ENCODE measurements around the gene OPN4. TPM values are rescaled to one million over a fixed set of nuclear protein-coding genes. Genes with fewer than 3 reads are reported as not detected.

OPN4 gene
- total RNA-seq, 1 experiment from 2014 or later = not detected

DNA sequence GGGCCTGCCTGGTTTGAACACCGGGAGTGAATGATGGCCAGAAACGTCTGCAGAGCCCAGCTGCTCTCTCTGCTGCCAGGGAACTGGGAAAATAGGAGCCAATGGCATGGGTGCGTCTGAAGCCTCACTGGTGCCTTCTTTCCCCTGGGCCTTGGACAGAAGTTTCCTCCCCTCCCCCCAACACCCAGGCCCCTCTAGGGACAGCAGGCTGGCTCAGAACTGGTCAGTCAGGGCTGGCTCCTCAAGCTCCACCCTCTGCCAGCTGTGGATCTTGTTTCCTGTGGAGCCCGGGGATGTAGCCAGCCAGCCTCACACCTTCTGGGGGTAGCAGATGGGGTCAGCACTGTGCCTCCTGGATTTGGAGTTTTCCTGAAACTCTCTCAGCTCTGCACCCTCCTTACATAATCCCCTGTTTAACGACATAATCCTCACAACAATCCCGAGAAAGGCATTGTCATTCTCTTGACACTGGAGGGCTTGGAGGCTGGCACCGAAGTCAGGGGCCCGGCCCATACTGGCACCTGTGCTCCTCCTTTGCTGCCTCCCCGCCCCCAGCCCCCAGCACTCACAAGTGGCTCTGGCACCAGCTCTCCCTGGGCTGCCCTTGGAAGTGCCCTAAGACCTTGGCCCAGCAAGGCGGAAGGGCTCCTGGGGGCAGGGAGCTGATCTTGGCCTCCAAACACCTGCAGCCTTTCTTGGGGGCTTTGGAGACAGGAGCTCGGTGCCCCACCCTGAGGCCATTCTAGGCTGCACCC is 19.7 kb downstream of the OPN4 start:
- Mint-ChIP-seq H3K9me3 (ENCODE audit: unreplicated experiment) (no peaks in the 10 kb centered on the region), H3K4me3 (ENCODE audit: unreplicated experiment) (no peak overlapping the region), H3K36me3 (ENCODE audit: insufficient read depth, unreplicated experiment) (no peaks in the 10 kb centered on the region), H3K27ac (ENCODE audit: low read depth, unreplicated experiment) (no peak overlapping the region), H3K27me3 (ENCODE audit: insufficient read depth, unreplicated experiment) (no peaks in the 10 kb centered on the region), H3K4me1 (ENCODE audit: insufficient read depth, unreplicated experiment) (no peaks in the 10 kb centered on the region)
- no TSS peak for BruUV-seq (replicated peaks)
- TF ChIP-seq, protein P1, sequence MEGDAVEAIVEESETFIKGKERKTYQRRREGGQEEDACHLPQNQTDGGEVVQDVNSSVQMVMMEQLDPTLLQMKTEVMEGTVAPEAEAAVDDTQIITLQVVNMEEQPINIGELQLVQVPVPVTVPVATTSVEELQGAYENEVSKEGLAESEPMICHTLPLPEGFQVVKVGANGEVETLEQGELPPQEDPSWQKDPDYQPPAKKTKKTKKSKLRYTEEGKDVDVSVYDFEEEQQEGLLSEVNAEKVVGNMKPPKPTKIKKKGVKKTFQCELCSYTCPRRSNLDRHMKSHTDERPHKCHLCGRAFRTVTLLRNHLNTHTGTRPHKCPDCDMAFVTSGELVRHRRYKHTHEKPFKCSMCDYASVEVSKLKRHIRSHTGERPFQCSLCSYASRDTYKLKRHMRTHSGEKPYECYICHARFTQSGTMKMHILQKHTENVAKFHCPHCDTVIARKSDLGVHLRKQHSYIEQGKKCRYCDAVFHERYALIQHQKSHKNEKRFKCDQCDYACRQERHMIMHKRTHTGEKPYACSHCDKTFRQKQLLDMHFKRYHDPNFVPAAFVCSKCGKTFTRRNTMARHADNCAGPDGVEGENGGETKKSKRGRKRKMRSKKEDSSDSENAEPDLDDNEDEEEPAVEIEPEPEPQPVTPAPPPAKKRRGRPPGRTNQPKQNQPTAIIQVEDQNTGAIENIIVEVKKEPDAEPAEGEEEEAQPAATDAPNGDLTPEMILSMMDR (IDR thresholded peaks at IDR 0.05; ENCODE audit: unreplicated experiment) = no peak
- DNase-seq (ENCODE audit: unreplicated experiment) = no peak
- intact Hi-C loops (cut with micrococcal nuclease) = no loop called here
- POLR2A ChIA-PET = no interaction called here
- CTCF ChIA-PET = interaction anchor here (0.6 kb wide), 2 partner anchors 183 to 254 kb away, joined by 3 read pairs; no protein-coding TSS in a partner anchor

DNA sequence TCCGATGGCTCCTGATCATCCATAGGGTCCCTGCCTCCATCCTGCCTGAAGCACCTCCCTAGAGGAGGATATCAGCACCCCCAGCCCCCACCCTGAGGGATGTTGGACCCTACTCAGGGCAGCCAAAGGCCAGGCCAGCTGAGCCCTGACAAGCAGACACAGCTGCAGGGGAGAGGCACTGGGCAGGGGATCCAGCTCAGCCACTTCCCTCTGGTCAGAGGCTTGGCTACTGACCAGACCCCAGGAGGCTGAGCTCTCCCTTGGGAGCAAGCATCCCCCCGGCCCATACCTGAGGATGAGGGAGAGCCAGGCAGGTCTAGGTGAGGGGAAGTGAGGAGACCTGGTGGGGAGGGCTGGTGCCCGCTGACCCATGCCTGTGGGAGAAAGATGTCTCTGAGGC is 20.6 kb downstream of the OPN4 start:
- DNase-seq (ENCODE audit: unreplicated experiment) = no peak
- no peak overlapping the region for H3K4me3 Mint-ChIP-seq (ENCODE audit: unreplicated experiment)
- POLR2A ChIA-PET = no interaction called here
- TF ChIP-seq, protein P1 (IDR thresholded peaks at IDR 0.05; ENCODE audit: unreplicated experiment) = no peak
- BruUV-seq (replicated peaks) = no TSS peak
- H3K27me3 Mint-ChIP-seq (ENCODE audit: insufficient read depth, unreplicated experiment) = no peaks in the 10 kb centered on the region
- no peak overlapping the region for H3K27ac Mint-ChIP-seq (ENCODE audit: low read depth, unreplicated experiment)
- intact Hi-C loops (cut with micrococcal nuclease) = no loop called here
- CTCF ChIA-PET = interaction anchor here (0.6 kb wide), 1 partner anchor 255 kb away, joined by 3 read pairs; no protein-coding TSS in a partner anchor
- no peaks in the 10 kb centered on the region for H3K4me1 Mint-ChIP-seq (ENCODE audit: insufficient read depth, unreplicated experiment)
- no peaks in the 10 kb centered on the region for H3K36me3 Mint-ChIP-seq (ENCODE audit: insufficient read depth, unreplicated experiment)
- H3K9me3 Mint-ChIP-seq (ENCODE audit: unreplicated experiment) = no peaks in the 10 kb centered on the region

DNA sequence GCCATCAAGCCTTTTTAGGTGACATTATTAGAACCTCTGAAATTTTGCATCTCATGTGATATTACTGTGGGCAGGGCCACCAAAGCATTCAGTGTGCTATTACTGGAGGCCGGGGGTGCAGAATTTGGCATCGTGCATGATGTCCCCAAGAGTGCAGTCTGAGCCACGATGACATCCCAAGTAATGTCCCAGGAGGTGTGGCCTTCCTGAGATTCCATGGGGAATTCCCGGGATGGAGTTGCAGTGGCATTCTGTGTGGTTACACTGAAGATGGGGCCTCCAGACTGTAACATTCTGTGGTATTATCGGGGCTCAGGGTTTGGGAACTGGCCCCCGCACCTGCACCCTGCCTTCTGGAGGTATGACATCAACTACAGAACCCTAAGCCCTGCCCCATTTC is 23.0 kb downstream of the OPN4 start:
- intact Hi-C loops (cut with micrococcal nuclease) = no loop called here
- no peak for DNase-seq (ENCODE audit: unreplicated experiment)
- H3K27ac Mint-ChIP-seq (ENCODE audit: low read depth, unreplicated experiment) = no peak overlapping the region
- CTCF ChIA-PET = interaction anchor here (0.6 kb wide), 1 partner anchor 9 kb away, joined by 3 read pairs; no protein-coding TSS in a partner anchor
- no peaks in the 10 kb centered on the region for H3K36me3 Mint-ChIP-seq (ENCODE audit: insufficient read depth, unreplicated experiment)
- POLR2A ChIA-PET = no interaction called here
- TF ChIP-seq, protein P1 (IDR thresholded peaks at IDR 0.05; ENCODE audit: unreplicated experiment) = no peak
- no peaks in the 10 kb centered on the region for H3K4me1 Mint-ChIP-seq (ENCODE audit: insufficient read depth, unreplicated experiment)
- H3K4me3 Mint-ChIP-seq (ENCODE audit: unreplicated experiment) = no peak overlapping the region
- H3K9me3 Mint-ChIP-seq (ENCODE audit: unreplicated experiment) = no peaks in the 10 kb centered on the region
- BruUV-seq (replicated peaks) = no TSS peak
- H3K27me3 Mint-ChIP-seq (ENCODE audit: insufficient read depth, unreplicated experiment) = no peaks in the 10 kb centered on the region

DNA sequence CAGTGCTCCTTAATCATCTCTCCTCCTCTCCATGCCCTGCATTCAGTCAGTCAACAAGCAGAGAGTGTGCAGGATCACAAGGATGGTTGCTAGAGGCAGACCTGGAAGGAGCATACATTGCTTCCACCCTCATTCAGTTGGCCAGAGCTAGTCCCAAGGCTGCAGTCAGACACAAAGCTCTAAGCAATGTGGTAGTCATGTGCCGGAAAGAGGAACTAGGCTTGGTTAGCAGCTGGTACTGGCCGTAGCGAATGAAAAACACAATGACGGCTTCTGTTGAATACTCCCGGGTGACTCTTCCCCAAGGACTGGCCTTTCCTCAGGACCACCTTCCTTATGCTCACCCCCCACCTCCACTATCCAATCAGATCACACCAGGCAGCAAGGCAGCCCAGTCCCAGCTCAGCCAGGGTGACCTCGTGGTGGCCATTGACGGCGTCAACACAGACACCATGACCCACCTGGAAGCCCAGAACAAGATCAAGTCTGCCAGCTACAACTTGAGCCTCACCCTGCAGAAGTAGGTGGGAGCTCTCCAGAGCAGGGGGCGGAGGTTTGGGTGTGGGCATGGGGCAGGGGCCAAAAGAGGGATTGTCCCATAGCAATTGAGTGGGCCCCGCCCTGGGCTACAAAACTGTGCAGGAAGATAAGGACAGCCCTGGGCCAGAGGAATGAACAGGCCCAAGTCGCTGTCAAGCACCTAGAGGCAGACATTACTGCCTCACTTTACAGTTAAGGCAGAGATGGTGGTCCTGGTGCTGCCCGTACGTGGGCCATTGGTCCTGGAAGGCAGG is 24.8 kb downstream of the OPN4 start:
- DNase-seq (ENCODE audit: unreplicated experiment) = no peak
- BruUV-seq (replicated peaks) = no TSS peak
- POLR2A ChIA-PET = no interaction called here
- intact Hi-C loops (cut with micrococcal nuclease) = no loop called here
- no peaks in the 10 kb centered on the region for H3K27me3 Mint-ChIP-seq (ENCODE audit: insufficient read depth, unreplicated experiment)
- TF ChIP-seq, protein P1 (IDR thresholded peaks at IDR 0.05; ENCODE audit: unreplicated experiment) = no peak
- no peaks in the 10 kb centered on the region for H3K36me3 Mint-ChIP-seq (ENCODE audit: insufficient read depth, unreplicated experiment)
- H3K4me3 Mint-ChIP-seq (ENCODE audit: unreplicated experiment) = no peak overlapping the region
- H3K4me1 Mint-ChIP-seq (ENCODE audit: insufficient read depth, unreplicated experiment) = no peaks in the 10 kb centered on the region
- no peak overlapping the region for H3K27ac Mint-ChIP-seq (ENCODE audit: low read depth, unreplicated experiment)
- H3K9me3 Mint-ChIP-seq (ENCODE audit: unreplicated experiment) = no peaks in the 10 kb centered on the region
- CTCF ChIA-PET = no interaction called here
